Renal pelvis (tissue), 12 donors: ENCODE results near the gene NDUFA12. TPM values are rescaled to one million over a fixed set of nuclear protein-coding genes. Genes with fewer than 3 reads are reported as not detected.
"Not testable (repeated sequence)": the region's sequence is repeated elsewhere in the genome, so short reads cannot be mapped to it uniquely, and the experiment has no call there.

ENCODE experiments used
- DNase-seq: peaks from one replicate; pipeline ENCODE4 v3.0.0-alpha.2; 2013
- long read RNA-seq, 16 experiments: transcript quantifications; one replicate each; lab custom pipeline, GENCODE V29; 2026
- polyA plus RNA-seq, 3 donors: library from polyadenylated mRNA; unstranded; fragments of 120-200 nt; gene quantifications; one replicate each; pipeline ENCODE4 v1.2.1, GENCODE V29; 2013; ENCODE audit not compliant: insufficient read length in 3 of 3

NDUFA12 gene
- 100 to 1,000 TPM in 2 of 3 donors, 10 to 100 TPM in 1; 94.9 to 117 (median 103) TPM for polyA plus RNA-seq
- long read RNA-seq, donor 1, transcript NDUFA12-202 (2 exons, 472 nt) = minor isoform, 5 of 155 reads
- long read RNA-seq, donor 1, transcript NDUFA12-201 (4 exons, 635 nt) = major isoform, 113 of 155 reads
- long read RNA-seq, donor 1, partial matches to known transcripts = 34 of 155 reads
- long read RNA-seq, donor 1, other reads (novel, unspliced or antisense) = 0 of 155 reads
- long read RNA-seq, donor 2, transcript NDUFA12-201 (4 exons, 635 nt) = major isoform, 140 of 180 reads
- long read RNA-seq, donor 2, transcript NDUFA12-206 (3 exons, 487 nt) = minor isoform, 5 of 180 reads
- long read RNA-seq, donor 2, partial matches to known transcripts = 31 of 180 reads
- long read RNA-seq, donor 2, other reads (novel, unspliced or antisense) = 0 of 180 reads
- long read RNA-seq, donor 3, transcript NDUFA12-201 (4 exons, 635 nt) = major isoform, 111 of 178 reads
- long read RNA-seq, donor 3, transcript NDUFA12-202 (2 exons, 472 nt) = minor isoform, 5 of 178 reads
- long read RNA-seq, donor 3, partial matches to known transcripts = 59 of 178 reads
- long read RNA-seq, donor 3, other reads (novel, unspliced or antisense) = 0 of 178 reads
- long read RNA-seq, donor 4, transcript NDUFA12-202 (2 exons, 472 nt) = minor isoform, 5 of 225 reads
- long read RNA-seq, donor 4, transcript NDUFA12-201 (4 exons, 635 nt) = major isoform, 182 of 225 reads
- long read RNA-seq, donor 4, partial matches to known transcripts = 27 of 225 reads
- long read RNA-seq, donor 4, other reads (novel, unspliced or antisense) = 6 of 225 reads
- long read RNA-seq, donor 5, transcript NDUFA12-201 (4 exons, 635 nt) = major isoform, 66 of 103 reads
- long read RNA-seq, donor 5, transcript NDUFA12-206 (3 exons, 487 nt) = minor isoform, 6 of 103 reads
- long read RNA-seq, donor 5, partial matches to known transcripts = 29 of 103 reads
- long read RNA-seq, donor 5, other reads (novel, unspliced or antisense) = 0 of 103 reads
- long read RNA-seq, donor 6, transcript NDUFA12-201 (4 exons, 635 nt) = major isoform, 108 of 144 reads
- long read RNA-seq, donor 6, partial matches to known transcripts = 27 of 144 reads
- long read RNA-seq, donor 6, other reads (novel, unspliced or antisense) = 5 of 144 reads
- long read RNA-seq, donor 7, transcript NDUFA12-201 (4 exons, 635 nt) = major isoform, 145 of 244 reads
- long read RNA-seq, donor 7, transcript NDUFA12-206 (3 exons, 487 nt) = minor isoform, 5 of 244 reads
- long read RNA-seq, donor 7, partial matches to known transcripts = 85 of 244 reads
- long read RNA-seq, donor 7, other reads (novel, unspliced or antisense) = 5 of 244 reads
- long read RNA-seq, donor 8, transcript NDUFA12-201 (4 exons, 635 nt) = major isoform, 35 of 52 reads
- long read RNA-seq, donor 8, partial matches to known transcripts = 14 of 52 reads
- long read RNA-seq, donor 8, other reads (novel, unspliced or antisense) = 0 of 52 reads
- long read RNA-seq, donor 9, transcript NDUFA12-201 (4 exons, 635 nt) = major isoform, 173 of 238 reads
- long read RNA-seq, donor 9, transcript NDUFA12-206 (3 exons, 487 nt) = minor isoform, 9 of 238 reads
- long read RNA-seq, donor 9, partial matches to known transcripts = 53 of 238 reads
- long read RNA-seq, donor 9, other reads (novel, unspliced or antisense) = 0 of 238 reads
- long read RNA-seq, donor 10, transcript NDUFA12-201 (4 exons, 635 nt) = major isoform, 126 of 165 reads
- long read RNA-seq, donor 10, transcript NDUFA12-206 (3 exons, 487 nt) = minor isoform, 7 of 165 reads
- long read RNA-seq, donor 10, partial matches to known transcripts = 30 of 165 reads
- long read RNA-seq, donor 10, other reads (novel, unspliced or antisense) = 0 of 165 reads
- long read RNA-seq, donor 11, transcript NDUFA12-201 (4 exons, 635 nt) = major isoform, 84 of 126 reads
- long read RNA-seq, donor 11, partial matches to known transcripts = 42 of 126 reads
- long read RNA-seq, donor 11, other reads (novel, unspliced or antisense) = 0 of 126 reads
- long read RNA-seq, donor 12, transcript NDUFA12-201 (4 exons, 635 nt) = major isoform, 195 of 227 reads
- long read RNA-seq, donor 12, partial matches to known transcripts = 26 of 227 reads
- long read RNA-seq, donor 12, other reads (novel, unspliced or antisense) = 0 of 227 reads
- long read RNA-seq, donor 13, transcript NDUFA12-206 (3 exons, 487 nt) = minor isoform, 7 of 139 reads
- long read RNA-seq, donor 13, transcript NDUFA12-202 (2 exons, 472 nt) = minor isoform, 8 of 139 reads
- long read RNA-seq, donor 13, transcript NDUFA12-201 (4 exons, 635 nt) = major isoform, 74 of 139 reads
- long read RNA-seq, donor 13, partial matches to known transcripts = 50 of 139 reads
- long read RNA-seq, donor 13, other reads (novel, unspliced or antisense) = 0 of 139 reads
- long read RNA-seq, donor 14 = 0 reads
- long read RNA-seq, donor 15, transcript NDUFA12-201 (4 exons, 635 nt) = major isoform, 169 of 207 reads
- long read RNA-seq, donor 15, partial matches to known transcripts = 29 of 207 reads
- long read RNA-seq, donor 15, other reads (novel, unspliced or antisense) = 0 of 207 reads
- long read RNA-seq, donor 16, transcript NDUFA12-202 (2 exons, 472 nt) = minor isoform, 5 of 221 reads
- long read RNA-seq, donor 16, transcript NDUFA12-201 (4 exons, 635 nt) = major isoform, 137 of 221 reads
- long read RNA-seq, donor 16, partial matches to known transcripts = 75 of 221 reads
- long read RNA-seq, donor 16, other reads (novel, unspliced or antisense) = 0 of 221 reads

GRCh38 chr12:95003213-95003920, at the start of gene NDUFA12:
TSS of gene NDUFA12 (minus strand) at chr12:95003697. CDS start at chr12:95003680, 17 bp downstream.
- DNase-seq = peak; percentile 95

GRCh38 chr12:95051241-95051640, 47.7 kb upstream of the NDUFA12 start:
- DNase-seq = no peak

GRCh38 chr12:95037906-95038305, 34.4 kb upstream of the NDUFA12 start:
- DNase-seq = no peak

- no peak for DNase-seq
Observed at GRCh38 chr12:95034750-95035149, 31.3 kb upstream of the NDUFA12 start.

- no peak for DNase-seq
Observed at GRCh38 chr12:95022477-95022876, 19.0 kb upstream of the NDUFA12 start.

GRCh38 chr12:95017482-95017881, 14.0 kb upstream of the NDUFA12 start:
- DNase-seq = no peak

GRCh38 chr12:95016120-95016519, 12.6 kb upstream of the NDUFA12 start:
- DNase-seq = no peak

- DNase-seq = no peak
Observed at GRCh38 chr12:95014554-95014953, 11.1 kb upstream of the NDUFA12 start.

- no peak for DNase-seq
Observed at GRCh38 chr12:95006206-95006605, 2.7 kb upstream of the NDUFA12 start.

- no peak for DNase-seq
Observed at GRCh38 chr12:95004610-95005009, 1.1 kb upstream of the NDUFA12 start.

GRCh38 chr12:95003921-95004272, 400 bp upstream of the NDUFA12 start:
- DNase-seq = no peak

- no peak for DNase-seq
Observed at GRCh38 chr12:95002754-95003153, 743 bp downstream of the NDUFA12 start.

- DNase-seq = no peak
Observed at GRCh38 chr12:94998326-94998725, 5.2 kb downstream of the NDUFA12 start.

- no peak for DNase-seq
Observed at GRCh38 chr12:94997726-94998125, 5.8 kb downstream of the NDUFA12 start.

- no peak for DNase-seq
Observed at GRCh38 chr12:94997061-94997460, 6.4 kb downstream of the NDUFA12 start.

- no peak for DNase-seq
Observed at GRCh38 chr12:94994312-94994711, 9.2 kb downstream of the NDUFA12 start.

GRCh38 chr12:94993855-94994254, 9.6 kb downstream of the NDUFA12 start:
- DNase-seq = not testable (repeated sequence)

GRCh38 chr12:94990222-94990621, 13.3 kb downstream of the NDUFA12 start:
- DNase-seq = no peak
